ENCODE results near the gene TOR3A.
"Not testable (repeated sequence)": the region's sequence is repeated elsewhere in the genome, so short reads cannot be mapped to it uniquely, and the experiment has no call there.

The TOR3A gene

GRCh38 chr1:179081687-179082332, at the start of gene TOR3A:
Gene TOR3A, plus strand, starts transcription at chr1:179082070. Its CDS starts 59 bp downstream, at chr1:179082129.
- peak; percentile 66 for DNase-seq (ENCODE audit: low read depth)

GRCh38 chr1:179034720-179035119, 47.1 kb upstream of the TOR3A start:
- DNase-seq (ENCODE audit: low read depth), result no peak

GRCh38 chr1:179036844-179037465, 44.9 kb upstream of the TOR3A start:
- DNase-seq (ENCODE audit: low read depth), result no peak

- no peak for DNase-seq (ENCODE audit: low read depth)
Observed at GRCh38 chr1:179038528-179039281, 43.2 kb upstream of the TOR3A start.

GRCh38 chr1:179039502-179040174, 42.2 kb upstream of the TOR3A start:
- not testable (repeated sequence) for DNase-seq (ENCODE audit: low read depth)

- DNase-seq (ENCODE audit: low read depth), result not testable (repeated sequence)
Observed at GRCh38 chr1:179040175-179040551, 41.7 kb upstream of the TOR3A start.

GRCh38 chr1:179042087-179042486, 39.8 kb upstream of the TOR3A start:
- no peak for DNase-seq (ENCODE audit: low read depth)

- DNase-seq (ENCODE audit: low read depth), result no peak
Observed at GRCh38 chr1:179042700-179043099, 39.2 kb upstream of the TOR3A start.

GRCh38 chr1:179043266-179043665, 38.6 kb upstream of the TOR3A start:
- DNase-seq (ENCODE audit: low read depth), result no peak

- no peak for DNase-seq (ENCODE audit: low read depth)
Observed at GRCh38 chr1:179043907-179044306, 38.0 kb upstream of the TOR3A start.

GRCh38 chr1:179046808-179047635, 34.8 kb upstream of the TOR3A start:
- DNase-seq (ENCODE audit: low read depth), result no peak

- DNase-seq (ENCODE audit: low read depth), result no peak
Observed at GRCh38 chr1:179047636-179047997, 34.3 kb upstream of the TOR3A start.

GRCh38 chr1:179048339-179049124, 33.3 kb upstream of the TOR3A start:
- DNase-seq (ENCODE audit: low read depth), result no peak

GRCh38 chr1:179052776-179053175, 29.1 kb upstream of the TOR3A start:
- DNase-seq (ENCODE audit: low read depth), result no peak

- DNase-seq (ENCODE audit: low read depth), result no peak
Observed at GRCh38 chr1:179053486-179053885, 28.4 kb upstream of the TOR3A start.

- no peak for DNase-seq (ENCODE audit: low read depth)
Observed at GRCh38 chr1:179055937-179056336, 25.9 kb upstream of the TOR3A start.

GRCh38 chr1:179058487-179059483, 23.1 kb upstream of the TOR3A start:
- no peak for DNase-seq (ENCODE audit: low read depth)

- DNase-seq (ENCODE audit: low read depth), result no peak
Observed at GRCh38 chr1:179061360-179062282, 20.2 kb upstream of the TOR3A start.

GRCh38 chr1:179066471-179066870, 15.4 kb upstream of the TOR3A start:
- no peak for DNase-seq (ENCODE audit: low read depth)

All from activated T-helper 9 cell treated with anti-CD3 and anti-CD28 coated beads, Interleukin-2, amount 50 U/mL, for 16 hours (primary cell).